HepG2 (cell line): ENCODE data around the gene TCOF1. TPM values are rescaled to one million over a fixed set of nuclear protein-coding genes. Genes with fewer than 3 reads are reported as not detected.
A peak's percentile ranks its signal among the peaks of the same experiment; 100 is the strongest.

Experiments used
- ATAC-seq: fragments of 200-7000 bp; cut with Tn5 transposase; 3 replicates; pipeline ENCODE4 v1.9.1; 2020; ENCODE audit warnings: mild to moderate bottlenecking, moderate library complexity
- BruUV-seq: library from RNA; stranded (reverse); fragments of 400-500 nt; replicated peaks from 2 replicates; lab custom pipeline; 2021; lab: Mats Ljungman, UMichigan
- CTCF ChIA-PET: fragments of 300-600 bp; formaldehyde crosslinking; extraction: SDS; loops from one replicate; lab custom pipeline; 2021; ENCODE audit warnings: low total read pairs, inconsistent platforms, low intra/inter-chr PET ratio; lab: Yijun Ruan, JAX
- POLR2A ChIA-PET: fragments of 350-600 bp; sonication (Branson Sonifier 250); formaldehyde crosslinking; loops from one replicate; lab custom pipeline; 2020; ENCODE audit warnings: antibody characterized with exemption, inconsistent platforms; lab: Yijun Ruan, JAX
- DNase-seq: peaks from one replicate; pipeline ENCODE4 v3.0.0-alpha.2; 2015; ENCODE audit warnings: low spot score
- FAIRE-seq: peaks from 3 replicates; lab custom pipeline; 2011; peaks lifted over from hg19 to GRCh38; lab: Jason Lieb, UNC
- H2AFZ ChIP-seq: one replicate; pipeline ENCODE4 v1.6.1; 2011; ENCODE audit warnings: low read length, inconsistent platforms
- H3K27ac ChIP-seq: fragments of 300-600 bp; 3 replicates; pipeline ENCODE4 v1.8.0; 2011; ENCODE audit warnings: mixed run types, mild to moderate bottlenecking, mixed read lengths, low read length, inconsistent platforms; ENCODE audit not compliant: insufficient read depth; ENCODE audit errors: extremely low read length
- H3K27me3 ChIP-seq, 2 experiments: fragments of 200-600 bp in 1 of 2; 2 replicates in 1 of 2; 3 replicates in 1 of 2; pipeline versions ENCODE4 v1.6.0 to v1.8.0; 2011; ENCODE audit warnings: low read length in 2 of 2, mild to moderate bottlenecking in 2 of 2, moderate library complexity in 2 of 2, inconsistent platforms in 1 of 2; ENCODE audit not compliant: insufficient read depth in 2 of 2, control insufficient read depth in 1 of 2
- H3K36me3 ChIP-seq, 2 experiments: fragments of 200-600 bp in 1 of 2; replicated peaks in 1 of 2; 2 replicates in 1 of 2; 3 replicates in 1 of 2; pipeline versions ENCODE4 v1.5.1 to v1.8.0; 2011; ENCODE audit warnings: low read length in 2 of 2, inconsistent platforms in 1 of 2; ENCODE audit not compliant: insufficient read depth in 2 of 2, control insufficient read depth in 1 of 2
- H3K4me1 ChIP-seq: 2 replicates; pipeline ENCODE4 v1.5.1; 2012; ENCODE audit warnings: low read length, inconsistent platforms; ENCODE audit not compliant: insufficient read depth
- H3K4me2 ChIP-seq: 2 replicates; pipeline ENCODE4 v1.6.0; 2011; ENCODE audit warnings: low read depth, low read length, inconsistent platforms
- H3K4me3 ChIP-seq, 3 experiments: fragments of 200-600 bp in 1 of 3; sonication (generic), shearing (Covaris generic) in 1 of 3; replicated peaks in 1 of 3; 2 replicates each; pipeline ENCODE4 v1.5.1; 2011 to 2016; ENCODE audit warnings: low read length in 3 of 3, inconsistent platforms in 2 of 3, low read depth in 2 of 3, mild to moderate bottlenecking in 2 of 3, control low read depth in 1 of 3, mixed read lengths in 1 of 3; ENCODE audit not compliant: insufficient read depth in 1 of 3
- H3K79me2 ChIP-seq: one replicate; pipeline ENCODE4 v1.6.1; 2011; ENCODE audit warnings: low read length, inconsistent platforms; ENCODE audit not compliant: insufficient read depth
- H3K9ac ChIP-seq: 2 replicates; pipeline ENCODE4 v1.6.0; 2011; ENCODE audit warnings: mild to moderate bottlenecking, low read depth, low read length, inconsistent platforms; ENCODE audit not compliant: insufficient read depth
- H3K9me3 ChIP-seq: 2 replicates; pipeline ENCODE4 v1.5.1; 2012; ENCODE audit warnings: mild to moderate bottlenecking, low read length
- H4K20me1 ChIP-seq: 2 replicates; pipeline ENCODE4 v1.6.0; 2011; ENCODE audit warnings: inconsistent platforms, mild to moderate bottlenecking, low read length, moderate library complexity; ENCODE audit not compliant: insufficient read depth
- HES4 ChIP-seq: sonication (generic); formaldehyde crosslinking; IDR thresholded peaks from 2 replicates; pipeline ENCODE4 v1.9.0; 2021; ENCODE audit warnings: mild to moderate bottlenecking, missing genetic modification reagents, borderline replicate concordance
- MYPOP ChIP-seq: sonication (generic); formaldehyde crosslinking; IDR thresholded peaks from 2 replicates; pipeline ENCODE4 v1.8.1; 2023; ENCODE audit warnings: mild to moderate bottlenecking, moderate library complexity, missing genetic modification reagents
- NFIB ChIP-seq: sonication (generic); formaldehyde crosslinking; IDR thresholded peaks from 2 replicates; pipeline ENCODE4 v1.9.0; 2021; ENCODE audit warnings: missing genetic modification reagents, mild to moderate bottlenecking, borderline replicate concordance
- PRMT3 ChIP-seq: sonication (generic); formaldehyde crosslinking; IDR thresholded peaks from 2 replicates; pipeline ENCODE4 v1.8.1; 2022; ENCODE audit warnings: low read depth, mild to moderate bottlenecking, moderate library complexity, missing genetic modification reagents, borderline replicate concordance
- RORA ChIP-seq: sonication (generic); formaldehyde crosslinking; IDR thresholded peaks from 2 replicates; pipeline ENCODE4 v1.5.0; 2020; ENCODE audit warnings: mild to moderate bottlenecking, missing genetic modification reagents, moderate library complexity
- TBL1XR1 ChIP-seq: fragments of 150-350 bp; IDR thresholded peaks from 2 replicates; pipeline ENCODE4 v1.6.1; 2014; ENCODE audit warnings: borderline replicate concordance, low read length; ENCODE audit not compliant: partially characterized antibody
- XBP1 ChIP-seq: sonication (generic); formaldehyde crosslinking; IDR thresholded peaks from 2 replicates; pipeline ENCODE4 v1.5.0; 2020; ENCODE audit warnings: missing genetic modification reagents
- ZHX2 ChIP-seq, 2 experiments: sonication (generic) in 1 of 2; formaldehyde crosslinking in 1 of 2; IDR thresholded peaks; 2 replicates each; pipeline versions ENCODE4 v1.6.1 to v1.9.0; 2014 to 2022; ENCODE audit warnings: antibody characterized with exemption in 1 of 2, borderline replicate concordance in 1 of 2, inconsistent platforms in 1 of 2, low read depth in 1 of 2, missing genetic modification reagents in 1 of 2
- ZNF446 ChIP-seq: sonication (generic); formaldehyde crosslinking; IDR thresholded peaks from 2 replicates; pipeline ENCODE4 v1.5.0; 2020; ENCODE audit warnings: mild to moderate bottlenecking, missing genetic modification reagents
- ZNF501 ChIP-seq: sonication (generic); formaldehyde crosslinking; IDR thresholded peaks from 2 replicates; pipeline ENCODE4 v1.5.1; 2020; ENCODE audit warnings: mild to moderate bottlenecking, moderate library complexity, missing genetic modification reagents
- ZNF510 ChIP-seq: sonication (generic); formaldehyde crosslinking; IDR thresholded peaks from 2 replicates; pipeline ENCODE4 v1.4.0; 2020; ENCODE audit warnings: low read depth, mild to moderate bottlenecking, missing genetic modification reagents
- ZNF530 ChIP-seq: sonication (generic); formaldehyde crosslinking; IDR thresholded peaks from 2 replicates; pipeline ENCODE4 v1.5.0; 2020; ENCODE audit warnings: low read depth, mild to moderate bottlenecking, missing genetic modification reagents
- ZNF550 ChIP-seq: sonication (generic); formaldehyde crosslinking; IDR thresholded peaks from 2 replicates; pipeline ENCODE4 v1.4.0; 2020; ENCODE audit warnings: mild to moderate bottlenecking, missing genetic modification reagents, borderline replicate concordance
- ZNF670 ChIP-seq: sonication (generic); formaldehyde crosslinking; IDR thresholded peaks from 2 replicates; pipeline ENCODE4 v1.8.0; 2022; ENCODE audit warnings: mild to moderate bottlenecking, missing genetic modification reagents, borderline replicate concordance
- ZSCAN20 ChIP-seq: sonication (generic); formaldehyde crosslinking; IDR thresholded peaks from 2 replicates; pipeline ENCODE4 v1.4.0; 2020; ENCODE audit warnings: missing genetic modification reagents, mild to moderate bottlenecking, borderline replicate concordance
- WGBS: methylation state at CpG from one replicate; pipeline ENCODE4 v1.1.6; 2017; ENCODE audit warnings: low lambda C conversion rate; 5-methylcytosine and 5-hydroxymethylcytosine counted together
- in situ Hi-C: cut with HindIII; loops from 2 replicates; pipeline ENCODE4 v1.10.0; 2017; ENCODE audit warnings: low pct_unique_long_range_greater_than_20kb; ENCODE audit not compliant: extremely low pct_ligation_motif_present
- intact Hi-C: fragments of 100-400 bp; cut with micrococcal nuclease; formaldehyde crosslinking; loops from one replicate; pipeline ENCODE4 v1.10.0; 2022; ENCODE audit not compliant: unreplicated experiment
- polyA plus RNA-seq, 8 experiments: library from polyadenylated mRNA; depleted of rRNA in 3 of 8; stranded (reverse) in 7 of 8; unstranded in 1 of 8; fragments of >200 nt; fragmentation: Illumina TruSeq in 4 of 8; extraction: Trizol in 4 of 8; gene quantifications; 2 replicates each; pipeline versions ENCODE4 v1.2.1 to v1.2.3, GENCODE V29; 2011 to 2016; ENCODE audit warnings: low read depth in 4 of 8, missing spikeins in 1 of 8, mixed read lengths in 1 of 8; ENCODE audit not compliant: insufficient read depth in 1 of 8
- total RNA-seq, 5 experiments: library from RNA; depleted of rRNA; stranded (reverse); fragments of >200 nt; fragmentation: Illumina TruSeq; extraction: Trizol; gene quantifications; 2 replicates each; pipeline ENCODE4 v1.2.3, GENCODE V29; 2016; ENCODE audit warnings: low read depth in 1 of 5

TCOF1 gene
- total and polyA plus RNA-seq, 2 of the 13 experiments (the other 11 are each of a cell fraction or from before 2014, with no cell fraction given) = 10.1 to 41.6 TPM

GRCh38 chr5:150448952-150449516 lies 91.5 kb downstream of the TCOF1 start:
- Histone ChIP-seq H3K9ac (peak overlapping the region; percentile 99), H4K20me1 (peaks cover 49% of the 10 kb centered on the region), H3K4me1 (peaks cover 33% of the 10 kb centered on the region), H3K4me2 (peak overlapping the region; percentile 89), H3K9me3 (no peaks in the 10 kb centered on the region), H3K36me3 (peaks cover 17 to 37% of the 10 kb centered on the region in 2 experiments), H2AFZ (no peak overlapping the region), H3K27me3 (no peaks in the 10 kb centered on the region; a peak in 1 of 5 replicates), H3K4me3 (peak overlapping the region; percentile 86 to 93 (median 90)), H3K27ac (peak overlapping the region; percentile 95), H3K79me2 (peaks cover 35% of the 10 kb centered on the region)
- CTCF ChIA-PET = interaction anchor here (2.4 kb wide), 1 partner anchor 95 kb away, joined by 5 read pairs; no protein-coding TSS in a partner anchor
- DNase-seq (no peak), ATAC-seq (peak; percentile 66), FAIRE-seq (no peak)
- intact Hi-C loops = no loop called here
- TSS peak; percentile 73 for BruUV-seq
- in situ Hi-C loops = loop anchor here (10.0 kb wide), 1 partner anchor 154 kb away; no protein-coding TSS in a partner anchor
- WGBS = 0% methylated on average over 17 of the region's 31 CpGs
- POLR2A ChIA-PET = interaction anchor here (0.6 to 2.1 kb wide), 17 partner anchors 8 to 252 kb away, joined by 3 to 29 read pairs (median 6); partner anchors contain the start of genes CD74 and RBM22
- no peak for TF ChIP-seq ZNF501 (CRISPR knock-in tag)
- 0 out of 2 replicates have a peak, but pooled peaks have one; percentile 4 for TF ChIP-seq ZNF670
- 0 out of 2 replicates have a peak, but pooled peaks have one; percentile 7 for TF ChIP-seq XBP1 (CRISPR knock-in tag)
- peak; percentile 45; the same call in 1 of the 2 replicates for TF ChIP-seq PRMT3 (CRISPR knock-in tag)
- TF ChIP-seq MYPOP (CRISPR knock-in tag) = peak; percentile 39; the same call in 1 of the 2 replicates
- peak; percentile 12; the same call in 1 of the 2 replicates for TF ChIP-seq ZNF510
- no peak for TF ChIP-seq ZNF530 (CRISPR knock-in tag)
- 0 out of 2 replicates have a peak, but pooled peaks have one; percentile 16 for TF ChIP-seq ZNF446 (CRISPR knock-in tag)
- TF ChIP-seq NFIB (CRISPR knock-in tag) = peak; percentile 84; the same call in 1 of the 2 replicates
- peak; percentile 13; the same call in 1 of the 2 replicates for TF ChIP-seq ZNF550 (CRISPR knock-in tag)
- TF ChIP-seq RORA (CRISPR knock-in tag) = peak; percentile 28; the same call in 1 of the 2 replicates
- TF ChIP-seq ZSCAN20 (CRISPR knock-in tag) = 0 out of 2 replicates have a peak, but pooled peaks have one; percentile 19
- TF ChIP-seq ZHX2 (IDR thresholded peaks at IDR 0.05; ENCODE audit: low read depth) = no peak
- TF ChIP-seq ZHX2 (CRISPR knock-in tag; IDR thresholded peaks at IDR 0.05; ENCODE audit: borderline replicate concordance) = peak; percentile 26; the same call in 1 of the 2 replicates
- TF ChIP-seq HES4 (CRISPR knock-in tag) = 0 out of 2 replicates have a peak, but pooled peaks have one; percentile 3
- no peak for TF ChIP-seq TBL1XR1
